Measurements from ENCODE around the gene XYLT1.

XYLT1 gene

GRCh38 chr16:17437981-17438380, 32.8 kb downstream of the XYLT1 start:
- ATAC-seq = no peak

DNA sequence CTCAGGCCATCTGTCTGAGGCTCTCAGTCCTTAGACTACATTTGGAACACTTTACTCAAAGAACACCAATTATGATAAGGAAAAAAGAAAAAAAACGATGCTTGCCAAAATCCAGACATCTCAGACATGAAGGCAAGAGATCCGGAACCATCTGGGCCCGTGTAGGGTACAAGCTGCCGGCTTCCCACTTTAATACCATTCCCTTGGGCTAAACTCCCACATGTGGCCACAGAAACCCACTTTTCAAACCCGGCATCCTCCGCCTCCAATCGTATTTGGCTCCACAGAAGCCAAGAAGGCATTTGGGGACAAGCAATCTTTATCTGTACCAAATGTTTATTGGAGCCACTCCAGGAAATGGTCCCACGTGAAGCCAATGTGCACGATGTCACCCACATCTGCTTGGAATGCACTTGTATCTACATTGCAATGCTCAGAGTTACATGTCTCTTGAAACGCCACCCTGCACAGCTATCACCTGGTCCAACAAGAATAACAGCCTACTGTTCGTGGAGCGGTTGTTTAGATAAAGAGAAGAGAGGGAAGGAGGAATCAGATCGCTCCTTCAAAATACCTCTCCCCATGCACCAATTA, 33.5 kb downstream of the XYLT1 start:
- Mint-ChIP-seq H3K4me3 (no peak overlapping the region), H3K4me1 (peaks cover 44% of the 10 kb centered on the region), H3K36me3 (ENCODE audit: low read depth) (no peaks in the 10 kb centered on the region), H3K27me3 (no peaks in the 10 kb centered on the region), H3K9me3 (no peaks in the 10 kb centered on the region), H3K27ac (no peak overlapping the region)
- DNase-seq (no peak), ATAC-seq (no peak)

More at GRCh38 chr16:17437981-17438380, 32.8 kb downstream of the XYLT1 start:
- no peak for DNase-seq
- H3K27me3 Mint-ChIP-seq = no peaks in the 10 kb centered on the region
- H3K36me3 Mint-ChIP-seq (ENCODE audit: low read depth) = no peaks in the 10 kb centered on the region
- H3K27ac Mint-ChIP-seq = no peak overlapping the region
- no peaks in the 10 kb centered on the region for H3K9me3 Mint-ChIP-seq
- H3K4me1 Mint-ChIP-seq = peaks cover 38% of the 10 kb centered on the region
- H3K4me3 Mint-ChIP-seq = no peak overlapping the region

GRCh38 chr16:17435318-17435717, 35.4 kb downstream of the XYLT1 start:
- H3K27ac Mint-ChIP-seq = no peak overlapping the region

GRCh38 chr16:17433577-17434451, 36.9 kb downstream of the XYLT1 start:
- H3K4me3 Mint-ChIP-seq = no peak overlapping the region

More at GRCh38 chr16:17435318-17435717, 35.4 kb downstream of the XYLT1 start:
- no peak overlapping the region for H3K4me3 Mint-ChIP-seq
- H3K36me3 Mint-ChIP-seq (ENCODE audit: low read depth) = no peaks in the 10 kb centered on the region
- H3K4me1 Mint-ChIP-seq = peaks cover 44% of the 10 kb centered on the region
- ATAC-seq (no peak), DNase-seq (no peak)
- no peaks in the 10 kb centered on the region for H3K27me3 Mint-ChIP-seq
- no peaks in the 10 kb centered on the region for H3K9me3 Mint-ChIP-seq

GRCh38 chr16:17432901-17433576, 37.7 kb downstream of the XYLT1 start:
- no peaks in the 10 kb centered on the region for H3K9me3 Mint-ChIP-seq
- H3K27ac Mint-ChIP-seq = no peak overlapping the region
- ATAC-seq (no peak), DNase-seq (no peak)
- H3K27me3 Mint-ChIP-seq = no peaks in the 10 kb centered on the region
- no peaks in the 10 kb centered on the region for H3K36me3 Mint-ChIP-seq (ENCODE audit: low read depth)
- peaks cover 22% of the 10 kb centered on the region for H3K4me1 Mint-ChIP-seq
- H3K4me3 Mint-ChIP-seq = no peak overlapping the region

More at GRCh38 chr16:17433577-17434451, 36.9 kb downstream of the XYLT1 start:
- H3K9me3 Mint-ChIP-seq = no peaks in the 10 kb centered on the region
- DNase-seq = no peak
- no peaks in the 10 kb centered on the region for H3K27me3 Mint-ChIP-seq
- no peaks in the 10 kb centered on the region for H3K36me3 Mint-ChIP-seq (ENCODE audit: low read depth)
- no peak for ATAC-seq
- no peak overlapping the region for H3K27ac Mint-ChIP-seq
- H3K4me1 Mint-ChIP-seq = peaks cover 29% of the 10 kb centered on the region

- Mint-ChIP-seq H3K36me3 (ENCODE audit: low read depth) (no peaks in the 10 kb centered on the region), H3K4me1 (peaks cover 17% of the 10 kb centered on the region), H3K27ac (no peak overlapping the region)
Observed at GRCh38 chr16:17431968-17432625, 38.7 kb downstream of the XYLT1 start.

DNA sequence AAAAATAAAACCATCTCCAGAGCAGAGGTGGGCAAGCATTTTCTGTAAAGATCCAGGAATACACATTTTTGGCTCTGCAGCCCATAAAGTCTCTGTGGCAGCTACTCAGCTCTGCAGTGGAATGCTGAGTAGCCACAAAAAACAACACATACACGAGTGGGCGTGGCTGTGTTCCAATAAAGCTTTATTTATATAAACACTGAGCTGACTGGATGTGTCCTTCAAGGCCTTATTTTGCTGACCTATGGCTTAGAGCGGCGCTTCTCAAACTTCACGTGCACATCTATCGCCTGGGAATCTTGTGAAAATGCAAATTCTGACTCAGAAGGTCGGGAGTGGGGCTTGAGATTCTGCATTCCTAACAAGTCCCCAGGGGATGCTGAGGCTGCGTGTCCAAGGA, 39.7 kb downstream of the XYLT1 start:
- ATAC-seq (no peak), DNase-seq (no peak)
- H3K4me1 Mint-ChIP-seq = peaks cover 21% of the 10 kb centered on the region
- no peaks in the 10 kb centered on the region for H3K36me3 Mint-ChIP-seq (ENCODE audit: low read depth)
- H3K27me3 Mint-ChIP-seq = no peaks in the 10 kb centered on the region
- no peaks in the 10 kb centered on the region for H3K9me3 Mint-ChIP-seq
- H3K27ac Mint-ChIP-seq = no peak overlapping the region
- H3K4me3 Mint-ChIP-seq = no peak overlapping the region

More at GRCh38 chr16:17431968-17432625, 38.7 kb downstream of the XYLT1 start:
- ATAC-seq (no peak), DNase-seq (no peak)
- no peaks in the 10 kb centered on the region for H3K27me3 Mint-ChIP-seq
- no peaks in the 10 kb centered on the region for H3K9me3 Mint-ChIP-seq
- H3K4me3 Mint-ChIP-seq = no peak overlapping the region

DNA sequence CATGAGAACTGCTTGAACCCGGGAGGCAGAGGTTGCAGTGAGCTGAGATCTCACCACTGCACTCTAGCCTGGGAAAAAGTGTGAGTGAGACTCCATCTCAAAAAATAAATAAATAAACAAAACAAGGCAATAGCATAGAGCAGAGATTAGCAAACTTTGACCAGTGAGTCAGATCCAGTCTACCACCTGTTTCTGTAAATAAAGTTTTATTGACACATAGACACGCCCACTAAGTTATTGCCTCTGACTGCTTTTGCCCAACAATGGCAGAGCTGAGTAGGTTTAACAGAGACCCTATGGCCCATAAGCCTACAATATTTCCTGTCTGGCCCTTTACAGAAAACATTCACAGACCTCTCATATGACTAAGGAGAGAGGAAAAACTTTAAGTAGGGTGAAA, 44.3 kb downstream of the XYLT1 start:
- no peak for ATAC-seq
- Mint-ChIP-seq H3K9me3 (no peaks in the 10 kb centered on the region), H3K27ac (no peak overlapping the region), H3K36me3 (ENCODE audit: low read depth) (peaks cover 3% of the 10 kb centered on the region), H3K4me1 (peaks cover 8% of the 10 kb centered on the region), H3K27me3 (no peaks in the 10 kb centered on the region), H3K4me3 (no peak overlapping the region)
- no peak for DNase-seq

DNA sequence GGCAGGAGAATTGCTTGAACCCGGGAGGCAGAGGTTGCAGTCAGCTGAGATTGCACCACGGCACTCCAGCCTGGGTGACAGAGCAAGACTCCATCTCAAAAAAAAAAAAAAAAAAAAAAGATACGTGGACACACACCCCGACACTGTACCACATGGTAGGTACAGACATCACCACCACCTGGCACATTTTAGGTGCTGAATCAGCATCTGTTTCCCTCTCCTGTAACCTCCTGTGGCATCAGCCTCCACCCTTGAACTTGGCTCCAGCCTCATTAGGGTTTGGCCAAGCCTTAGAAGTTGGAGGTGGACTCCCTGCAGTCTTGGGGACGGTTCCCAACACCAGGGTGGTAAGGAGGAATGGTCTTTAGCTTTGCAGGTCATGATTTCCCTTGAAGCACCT, 46.0 kb downstream of the XYLT1 start:
- peaks cover 3% of the 10 kb centered on the region for H3K36me3 Mint-ChIP-seq (ENCODE audit: low read depth)
- ATAC-seq = no peak

DNA sequence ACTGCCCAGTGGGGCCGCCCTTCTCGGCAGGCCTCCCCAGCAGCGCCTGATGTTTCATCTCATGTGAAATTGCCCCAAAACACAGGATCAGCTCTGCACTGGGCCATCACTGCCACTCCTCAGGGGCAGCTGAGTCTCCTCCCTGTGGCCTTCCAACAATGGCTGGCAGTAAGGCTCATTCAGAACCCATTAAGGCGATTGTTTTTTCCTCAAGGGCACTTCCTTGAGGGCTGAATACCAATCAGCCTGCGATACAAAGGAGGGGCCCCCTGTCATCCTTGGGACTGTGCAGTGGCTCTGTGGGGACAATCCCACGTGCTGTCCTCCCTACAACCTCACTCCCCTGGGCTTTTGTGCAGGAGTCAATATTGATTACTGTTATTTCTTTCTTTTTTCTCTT, 47.5 kb downstream of the XYLT1 start:
- Mint-ChIP-seq H3K4me1 (peaks cover 6% of the 10 kb centered on the region), H3K4me3 (no peak overlapping the region), H3K36me3 (ENCODE audit: low read depth) (peaks cover 3% of the 10 kb centered on the region), H3K27me3 (no peaks in the 10 kb centered on the region), H3K27ac (no peak overlapping the region), H3K9me3 (no peaks in the 10 kb centered on the region)
- ATAC-seq (no peak), DNase-seq (no peak)

More for the DNA sequence above, 46.0 kb downstream of the XYLT1 start:
- Mint-ChIP-seq H3K4me1 (peaks cover 6% of the 10 kb centered on the region), H3K27me3 (no peaks in the 10 kb centered on the region), H3K4me3 (no peak overlapping the region), H3K9me3 (no peaks in the 10 kb centered on the region), H3K27ac (no peak overlapping the region)
- no peak for DNase-seq

- Mint-ChIP-seq H3K36me3 (ENCODE audit: low read depth) (peaks cover 3% of the 10 kb centered on the region), H3K9me3 (no peaks in the 10 kb centered on the region), H3K27ac (no peak overlapping the region), H3K27me3 (no peaks in the 10 kb centered on the region), H3K4me1 (peaks cover 23% of the 10 kb centered on the region), H3K4me3 (no peak overlapping the region)
- DNase-seq (no peak), ATAC-seq (no peak)
Observed at GRCh38 chr16:17420816-17421215, 49.9 kb downstream of the XYLT1 start.

DNA sequence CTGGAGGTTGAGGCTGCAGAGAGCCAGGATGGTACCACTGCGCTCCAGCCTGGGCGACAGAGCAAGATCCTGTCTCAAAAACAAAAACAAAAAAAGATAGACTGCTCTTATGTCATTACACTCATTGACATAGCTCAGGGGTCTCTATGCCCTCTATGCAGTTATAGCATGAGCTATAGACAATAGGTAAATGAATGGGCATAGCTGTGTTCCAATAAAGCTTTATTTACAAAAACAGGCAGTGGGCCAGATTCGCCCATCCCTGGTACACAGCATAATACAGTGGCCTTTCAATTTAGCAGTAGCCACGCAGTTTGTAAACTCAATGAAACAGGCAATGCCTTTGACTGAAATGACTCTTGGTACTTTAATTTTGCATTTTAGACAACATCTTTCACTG, 51.5 kb downstream of the XYLT1 start:
- no peaks in the 10 kb centered on the region for H3K27me3 Mint-ChIP-seq
- H3K9me3 Mint-ChIP-seq = no peaks in the 10 kb centered on the region
- peaks cover 2% of the 10 kb centered on the region for H3K36me3 Mint-ChIP-seq (ENCODE audit: low read depth)
- ATAC-seq (no peak), DNase-seq (no peak)
- H3K4me1 Mint-ChIP-seq = peaks cover 37% of the 10 kb centered on the region
- H3K27ac Mint-ChIP-seq = no peak overlapping the region
- H3K4me3 Mint-ChIP-seq = no peak overlapping the region

DNA sequence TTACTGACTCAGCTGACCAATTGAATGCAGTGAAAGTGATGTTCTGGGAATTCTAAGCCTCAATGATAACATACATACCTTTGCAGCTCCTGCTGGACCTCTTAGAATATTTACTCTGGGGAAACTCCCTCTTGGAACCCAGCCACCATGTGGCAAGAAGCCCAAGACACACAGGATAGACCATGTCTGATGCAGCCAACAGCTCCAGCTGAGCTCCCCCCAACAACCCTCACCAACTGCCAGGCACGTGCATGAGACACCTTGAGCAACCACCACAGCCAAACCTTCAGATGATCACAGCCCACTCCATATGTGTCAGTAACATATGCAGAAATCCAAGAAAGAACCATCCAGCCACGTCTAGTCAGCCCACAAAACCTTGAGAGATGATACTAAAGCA, 53.0 kb downstream of the XYLT1 start:
- H3K4me3 Mint-ChIP-seq = peak overlapping the region; percentile 78
- ATAC-seq = no peak

More for the DNA sequence above, 53.0 kb downstream of the XYLT1 start:
- H3K4me1 Mint-ChIP-seq = peaks cover 51% of the 10 kb centered on the region
- H3K36me3 Mint-ChIP-seq (ENCODE audit: low read depth) = no peaks in the 10 kb centered on the region
- peak overlapping the region; percentile 90 for H3K27ac Mint-ChIP-seq
- no peaks in the 10 kb centered on the region for H3K27me3 Mint-ChIP-seq
- peak; percentile 6 for DNase-seq
- H3K9me3 Mint-ChIP-seq = no peaks in the 10 kb centered on the region

All from activated naive CD8-positive, alpha-beta T cell treated with anti-CD3 and anti-CD28 coated beads, Interleukin-2, amount 50 U/mL, for 24 hours (primary cell).